HCT116 (cell line): ENCODE data around the gene POF1B. TPM values are rescaled to one million over a fixed set of nuclear protein-coding genes. Genes with fewer than 3 reads are reported as not detected.

Experiments used
- ATAC-seq: fragments of 200-7000 bp; cut with Tn5 transposase; 2 replicates; pipeline ENCODE4 v1.9.1; 2020; ENCODE audit warnings: mild to moderate bottlenecking, moderate library complexity
- BruUV-seq: library from RNA; stranded (reverse); fragments of 400-500 nt; replicated peaks from 2 replicates; lab custom pipeline; 2021; lab: Mats Ljungman, UMichigan
- CTCF ChIA-PET: fragments of 300-600 bp; sonication (Branson Sonifier 250); formaldehyde crosslinking; loops from one replicate; lab custom pipeline; 2021; ENCODE audit warnings: antibody characterized with exemption; lab: Charles Lee
- POLR2A ChIA-PET: fragments of 300-600, 350-600 bp; sonication (Branson Sonifier 250); formaldehyde crosslinking; loops from one replicate; lab custom pipeline; 2021; ENCODE audit warnings: antibody characterized with exemption; lab: Charles Lee
- RAD21 ChIA-PET, 2 experiments: fragments of 300-600 bp; sonication (Branson Sonifier 250); formaldehyde crosslinking; loops; one replicate each; lab custom pipeline; 2023; ENCODE audit warnings: low total read pairs in 2 of 2; ENCODE audit not compliant: uncharacterized antibody in 2 of 2, unreplicated experiment in 2 of 2, low non-redundant PET in 1 of 2; lab: Charles Lee
- DNase-seq: peaks from one replicate; pipeline ENCODE4 v3.0.0-alpha.2; 2010; ENCODE audit warnings: low read depth, low spot score
- H2AFZ ChIP-seq: fragments of 200-600 bp; shearing (Covaris generic), sonication (generic); 2 replicates; pipeline ENCODE4 v1.6.1; 2017; ENCODE audit warnings: low read depth, mixed run types, mixed read lengths, antibody characterized with exemption, low read length; ENCODE audit not compliant: poor library complexity, severe bottlenecking
- H3K27ac ChIP-seq: 2 replicates; pipeline ENCODE4 v1.5.1; 2012; ENCODE audit warnings: low read depth, low read length
- H3K27me3 ChIP-seq: fragments of 200-600 bp; sonication (generic); 2 replicates; pipeline ENCODE4 v1.6.1; 2016; ENCODE audit warnings: mixed run types, low read length, mixed read lengths; ENCODE audit not compliant: insufficient read depth
- H3K36me3 ChIP-seq, 2 experiments: fragments of 200-500 bp in 1 of 2; fragments of 200-600 bp in 1 of 2; sonication (Bioruptor generic) in 1 of 2; sonication (generic) in 1 of 2; 2 replicates each; pipeline versions ENCODE4 v1.5.1 to v1.6.1; 2014 to 2016; ENCODE audit warnings: low read length in 2 of 2, inconsistent platforms in 1 of 2, mixed read lengths in 1 of 2, mixed run types in 1 of 2; ENCODE audit not compliant: insufficient read depth in 2 of 2, control insufficient read depth in 1 of 2
- H3K4me1 ChIP-seq, 2 experiments: fragments of 200-600 bp in 1 of 2; sonication (generic) in 1 of 2; 2 replicates each; pipeline versions ENCODE4 v1.5.1 to v1.6.1; 2012 to 2017; ENCODE audit warnings: low read length in 2 of 2, inconsistent platforms in 1 of 2, mild to moderate bottlenecking in 1 of 2, mixed read lengths in 1 of 2, mixed run types in 1 of 2, moderate library complexity in 1 of 2; ENCODE audit not compliant: insufficient read depth in 2 of 2, control insufficient read depth in 1 of 2
- H3K4me2 ChIP-seq: fragments of 200-600 bp; sonication (generic); 2 replicates; pipeline ENCODE4 v1.6.1; 2017; ENCODE audit warnings: mixed run types, low read length, mixed read lengths
- H3K4me3 ChIP-seq, 2 experiments: fragments of 200-600 bp in 1 of 2; sonication (generic) in 1 of 2; replicated peaks in 1 of 2; 2 replicates each; pipeline ENCODE4 v1.5.1; 2011 to 2016; ENCODE audit warnings: low read length in 2 of 2, control low read depth in 1 of 2, low read depth in 1 of 2, mild to moderate bottlenecking in 1 of 2, mixed read lengths in 1 of 2, mixed run types in 1 of 2
- H3K79me2 ChIP-seq: fragments of 200-600 bp; sonication (generic); 2 replicates; pipeline ENCODE4 v1.6.1; 2017; ENCODE audit warnings: mild to moderate bottlenecking, mixed run types, low read length, moderate library complexity, mixed read lengths; ENCODE audit not compliant: insufficient read depth
- H3K9ac ChIP-seq: fragments of 200-600 bp; sonication (generic); 2 replicates; pipeline ENCODE4 v1.6.1; 2016; ENCODE audit warnings: low read length, mixed read lengths
- H3K9me2 ChIP-seq: fragments of 200-600 bp; sonication (generic), shearing (Covaris generic); 2 replicates; pipeline ENCODE4 v1.6.1; 2017; ENCODE audit warnings: mixed run types, mild to moderate bottlenecking, moderate library complexity; ENCODE audit not compliant: insufficient read depth
- H3K9me3 ChIP-seq, 2 experiments: fragments of 200-500 bp in 1 of 2; fragments of 200-600 bp in 1 of 2; sonication (Bioruptor generic) in 1 of 2; sonication (generic) in 1 of 2; 2 replicates each; pipeline ENCODE4 v1.6.1; 2014 to 2017; ENCODE audit warnings: low read length in 2 of 2, mixed read lengths in 2 of 2, inconsistent platforms in 1 of 2, low read depth in 1 of 2, mild to moderate bottlenecking in 1 of 2, mixed run types in 1 of 2, moderate library complexity in 1 of 2; ENCODE audit not compliant: control insufficient read depth in 1 of 2, insufficient read depth in 1 of 2
- H4K20me1 ChIP-seq: fragments of 200-600 bp; sonication (generic), shearing (Covaris generic); 2 replicates; pipeline ENCODE4 v1.6.1; 2017; ENCODE audit warnings: mixed run types, mild to moderate bottlenecking, moderate library complexity; ENCODE audit not compliant: insufficient read depth
- EGR1 ChIP-seq: IDR thresholded peaks from 2 replicates; pipeline ENCODE4 v1.6.1; 2012; ENCODE audit warnings: low read depth
- ELF1 ChIP-seq: IDR thresholded peaks from 2 replicates; pipeline ENCODE4 v1.6.1; 2012; ENCODE audit warnings: low read depth, borderline replicate concordance
- EZH2 ChIP-seq: fragments of 200-600 bp; sonication (generic); IDR thresholded peaks from 2 replicates; pipeline ENCODE4 v1.6.1; 2017; ENCODE audit warnings: antibody characterized with exemption, mixed run types
- EZH2phosphoT487 ChIP-seq: fragments of 200-600 bp; IDR thresholded peaks from 2 replicates; pipeline ENCODE4 v1.6.1; 2018; ENCODE audit warnings: antibody characterized with exemption, borderline replicate concordance
- POLR2AphosphoS5 ChIP-seq: IDR thresholded peaks from 2 replicates; pipeline ENCODE4 v1.6.1; 2011; ENCODE audit warnings: mild to moderate bottlenecking, low read depth, low read length, moderate library complexity
- RAD21 ChIP-seq: IDR thresholded peaks from 2 replicates; pipeline ENCODE4 v1.6.1; 2012; ENCODE audit warnings: low read depth, mild to moderate bottlenecking
- SIN3A ChIP-seq: IDR thresholded peaks from 2 replicates; pipeline ENCODE4 v1.6.1; 2012; ENCODE audit warnings: low read depth
- SP1 ChIP-seq: IDR thresholded peaks from 2 replicates; pipeline ENCODE4 v1.6.1; 2012; ENCODE audit warnings: low read depth
- YY1 ChIP-seq: IDR thresholded peaks from 2 replicates; pipeline ENCODE4 v1.6.1; 2011; ENCODE audit warnings: low read length, low read depth, moderate library complexity, mild to moderate bottlenecking; ENCODE audit not compliant: insufficient replicate concordance; ENCODE audit errors: extremely low read depth
- ZFX ChIP-seq: fragments of 450-650 bp; IDR thresholded peaks from 2 replicates; pipeline ENCODE4 v1.6.1; 2017
- ZNF274 ChIP-seq: fragments of 200-500 bp; sonication (Bioruptor generic); IDR thresholded peaks from 2 replicates; pipeline ENCODE4 v1.6.1; 2014; ENCODE audit warnings: mild to moderate bottlenecking, low read depth, low read length, inconsistent platforms
- intact Hi-C: fragments of 100-400 bp; cut with micrococcal nuclease; formaldehyde crosslinking; loops from 2 replicates; pipeline ENCODE4 v1.10.0; 2022
- total RNA-seq: library from RNA; stranded (reverse); gene quantifications from one replicate; pipeline ENCODE4 v1.2.1, GENCODE V29; 2021; ENCODE audit not compliant: unreplicated experiment
- TF ChIP-seq, protein P1 (sequence below): IDR thresholded peaks from 2 replicates; pipeline ENCODE4 v1.6.1; 2012; ENCODE audit warnings: low read depth
- TF ChIP-seq, protein P2 (sequence below): IDR thresholded peaks from 2 replicates; pipeline ENCODE4 v1.6.1; 2011; ENCODE audit warnings: mild to moderate bottlenecking, low read length, moderate library complexity; ENCODE audit not compliant: insufficient replicate concordance; ENCODE audit errors: extremely low read depth

Gene POF1B
- total RNA-seq, 1 experiment from 2014 or later = 0.15 TPM

DNA sequence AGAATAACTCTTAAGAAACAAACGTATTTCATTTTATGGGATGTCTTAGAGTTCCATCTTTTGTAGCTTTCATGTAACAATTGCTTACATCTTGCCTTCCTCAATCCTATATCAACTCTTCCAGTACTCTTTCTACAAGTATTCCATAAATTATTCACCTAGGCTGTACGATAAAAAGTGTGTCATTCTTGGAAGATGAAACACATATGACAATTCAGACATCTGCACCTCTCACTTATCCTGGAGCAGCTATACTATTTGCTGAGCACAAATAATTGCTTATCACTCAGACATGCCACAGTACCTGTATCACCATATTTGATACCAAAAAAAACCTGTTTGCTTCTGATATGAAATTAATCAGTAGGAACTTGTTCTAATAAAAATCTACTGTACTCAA lies 1.0 kb downstream of the POF1B start:
- Histone ChIP-seq H4K20me1 (no peaks in the 10 kb centered on the region), H3K27ac (no peak overlapping the region), H3K4me3 (no peak overlapping the region), H3K36me3 (no peaks in the 10 kb centered on the region), H3K4me1 (no peaks in the 10 kb centered on the region), H3K4me2 (no peak overlapping the region), H3K9ac (no peak overlapping the region), H2AFZ (no peak overlapping the region), H3K27me3 (no peaks in the 10 kb centered on the region), H3K9me2 (no peaks in the 10 kb centered on the region), H3K9me3 (no peaks in the 10 kb centered on the region), H3K79me2 (no peaks in the 10 kb centered on the region)
- ChIA-PET POLR2A (no interaction called here), CTCF (no interaction called here), RAD21 (no interaction called here)
- BruUV-seq = no TSS peak
- DNase-seq (no peak), ATAC-seq (no peak)
- intact Hi-C loops = no loop called here
- no peak for TF ChIP-seq EGR1
- TF ChIP-seq, protein P1, sequence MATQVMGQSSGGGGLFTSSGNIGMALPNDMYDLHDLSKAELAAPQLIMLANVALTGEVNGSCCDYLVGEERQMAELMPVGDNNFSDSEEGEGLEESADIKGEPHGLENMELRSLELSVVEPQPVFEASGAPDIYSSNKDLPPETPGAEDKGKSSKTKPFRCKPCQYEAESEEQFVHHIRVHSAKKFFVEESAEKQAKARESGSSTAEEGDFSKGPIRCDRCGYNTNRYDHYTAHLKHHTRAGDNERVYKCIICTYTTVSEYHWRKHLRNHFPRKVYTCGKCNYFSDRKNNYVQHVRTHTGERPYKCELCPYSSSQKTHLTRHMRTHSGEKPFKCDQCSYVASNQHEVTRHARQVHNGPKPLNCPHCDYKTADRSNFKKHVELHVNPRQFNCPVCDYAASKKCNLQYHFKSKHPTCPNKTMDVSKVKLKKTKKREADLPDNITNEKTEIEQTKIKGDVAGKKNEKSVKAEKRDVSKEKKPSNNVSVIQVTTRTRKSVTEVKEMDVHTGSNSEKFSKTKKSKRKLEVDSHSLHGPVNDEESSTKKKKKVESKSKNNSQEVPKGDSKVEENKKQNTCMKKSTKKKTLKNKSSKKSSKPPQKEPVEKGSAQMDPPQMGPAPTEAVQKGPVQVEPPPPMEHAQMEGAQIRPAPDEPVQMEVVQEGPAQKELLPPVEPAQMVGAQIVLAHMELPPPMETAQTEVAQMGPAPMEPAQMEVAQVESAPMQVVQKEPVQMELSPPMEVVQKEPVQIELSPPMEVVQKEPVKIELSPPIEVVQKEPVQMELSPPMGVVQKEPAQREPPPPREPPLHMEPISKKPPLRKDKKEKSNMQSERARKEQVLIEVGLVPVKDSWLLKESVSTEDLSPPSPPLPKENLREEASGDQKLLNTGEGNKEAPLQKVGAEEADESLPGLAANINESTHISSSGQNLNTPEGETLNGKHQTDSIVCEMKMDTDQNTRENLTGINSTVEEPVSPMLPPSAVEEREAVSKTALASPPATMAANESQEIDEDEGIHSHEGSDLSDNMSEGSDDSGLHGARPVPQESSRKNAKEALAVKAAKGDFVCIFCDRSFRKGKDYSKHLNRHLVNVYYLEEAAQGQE = no peak
- no peak for TF ChIP-seq EZH2phosphoT487
- no peak for TF ChIP-seq ELF1
- TF ChIP-seq POLR2AphosphoS5 = no peak
- no peak for TF ChIP-seq SIN3A
- TF ChIP-seq RAD21 = no peak
- TF ChIP-seq, protein P2, sequence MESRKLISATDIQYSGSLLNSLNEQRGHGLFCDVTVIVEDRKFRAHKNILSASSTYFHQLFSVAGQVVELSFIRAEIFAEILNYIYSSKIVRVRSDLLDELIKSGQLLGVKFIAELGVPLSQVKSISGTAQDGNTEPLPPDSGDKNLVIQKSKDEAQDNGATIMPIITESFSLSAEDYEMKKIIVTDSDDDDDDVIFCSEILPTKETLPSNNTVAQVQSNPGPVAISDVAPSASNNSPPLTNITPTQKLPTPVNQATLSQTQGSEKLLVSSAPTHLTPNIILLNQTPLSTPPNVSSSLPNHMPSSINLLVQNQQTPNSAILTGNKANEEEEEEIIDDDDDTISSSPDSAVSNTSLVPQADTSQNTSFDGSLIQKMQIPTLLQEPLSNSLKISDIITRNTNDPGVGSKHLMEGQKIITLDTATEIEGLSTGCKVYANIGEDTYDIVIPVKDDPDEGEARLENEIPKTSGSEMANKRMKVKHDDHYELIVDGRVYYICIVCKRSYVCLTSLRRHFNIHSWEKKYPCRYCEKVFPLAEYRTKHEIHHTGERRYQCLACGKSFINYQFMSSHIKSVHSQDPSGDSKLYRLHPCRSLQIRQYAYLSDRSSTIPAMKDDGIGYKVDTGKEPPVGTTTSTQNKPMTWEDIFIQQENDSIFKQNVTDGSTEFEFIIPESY = no peak
- no peak for TF ChIP-seq ZFX
- TF ChIP-seq ZNF274 = no peak
- no peak for TF ChIP-seq YY1
- no peak for TF ChIP-seq EZH2
- no peak for TF ChIP-seq SP1
